MCF 10A (cell line): ENCODE measurements around the gene IFNA16. TPM values are rescaled to one million over a fixed set of nuclear protein-coding genes. Genes with fewer than 3 reads are reported as not detected.
"Not testable (repeated sequence)": the region's sequence is repeated elsewhere in the genome, so short reads cannot be mapped to it uniquely, and the experiment has no call there.

Experiments used
- BruUV-seq: library from RNA; stranded (reverse); fragments of 400-500 nt; replicated peaks from 2 replicates; lab custom pipeline; 2021; lab: Mats Ljungman, UMichigan
- CTCF ChIA-PET: fragments of 300-600 bp; sonication (Branson Sonifier 250); formaldehyde crosslinking; extraction: SDS; loops from one replicate; lab custom pipeline; 2021; ENCODE audit warnings: antibody characterized with exemption, inconsistent platforms; lab: Yijun Ruan, JAX
- POLR2A ChIA-PET: fragments of 300-600, 350-650 bp; sonication (Branson Sonifier 250); formaldehyde crosslinking; extraction: SDS; loops from one replicate; lab custom pipeline; 2020; ENCODE audit warnings: antibody characterized with exemption, inconsistent platforms; lab: Yijun Ruan, JAX
- DNase-seq: peaks from one replicate; pipeline ENCODE4 v3.0.0-alpha.2; 2018; ENCODE audit not compliant: unreplicated experiment
- H3K27ac Mint-ChIP-seq: one replicate; pipeline ENCODE4 v1.8.0; 2022; ENCODE audit warnings: mild to moderate bottlenecking, low read depth, mixed read lengths; ENCODE audit not compliant: unreplicated experiment
- H3K27me3 Mint-ChIP-seq: one replicate; pipeline ENCODE4 v1.8.0; 2022; ENCODE audit warnings: mixed read lengths; ENCODE audit not compliant: insufficient read depth, unreplicated experiment
- H3K36me3 Mint-ChIP-seq: one replicate; pipeline ENCODE4 v1.8.0; 2022; ENCODE audit warnings: mild to moderate bottlenecking, moderate library complexity, mixed read lengths; ENCODE audit not compliant: insufficient read depth, unreplicated experiment
- H3K4me1 Mint-ChIP-seq: one replicate; pipeline ENCODE4 v1.8.0; 2022; ENCODE audit warnings: mixed read lengths; ENCODE audit not compliant: insufficient read depth, unreplicated experiment
- H3K4me3 Mint-ChIP-seq: one replicate; pipeline ENCODE4 v1.8.0; 2022; ENCODE audit warnings: mild to moderate bottlenecking, moderate library complexity, mixed read lengths; ENCODE audit not compliant: unreplicated experiment
- H3K9me3 Mint-ChIP-seq: one replicate; pipeline ENCODE4 v1.8.0; 2022; ENCODE audit warnings: mixed read lengths; ENCODE audit not compliant: unreplicated experiment
- CTCF ChIP-seq: fragments of 200-600 bp; IDR thresholded peaks from one replicate; pipeline ENCODE4 v1.8.0; 2022; ENCODE audit warnings: antibody characterized with exemption, mild to moderate bottlenecking; ENCODE audit not compliant: unreplicated experiment
- intact Hi-C: fragments of 100-400 bp; cut with micrococcal nuclease; formaldehyde crosslinking; loops from 2 replicates; pipeline ENCODE4 v1.14.1; 2022
- total RNA-seq: library from RNA; stranded (reverse); gene quantifications from 2 replicates; pipeline ENCODE4 v1.2.3, GENCODE V29; 2022

IFNA16 gene
- total RNA-seq, 1 experiment from 2014 or later, result not detected

GRCh38 chr9:21205204-21205603 lies 11.9 kb downstream of the IFNA16 start:
- POLR2A ChIA-PET, result no interaction called here
- no peaks in the 10 kb centered on the region for H3K4me1 Mint-ChIP-seq
- no peaks in the 10 kb centered on the region for H3K9me3 Mint-ChIP-seq
- CTCF ChIA-PET, result no interaction called here
- no TSS peak for BruUV-seq
- no peak for DNase-seq
- TF ChIP-seq CTCF, result no peak
- H3K27me3 Mint-ChIP-seq, result peaks cover 39% of the 10 kb centered on the region
- no peaks in the 10 kb centered on the region for H3K36me3 Mint-ChIP-seq
- intact Hi-C loops, result no loop called here
- no peak overlapping the region for H3K27ac Mint-ChIP-seq
- H3K4me3 Mint-ChIP-seq, result no peak overlapping the region

GRCh38 chr9:21202105-21202504 lies 15.0 kb downstream of the IFNA16 start, which contains the start of gene IFNA7:
IFNA7 (minus strand) TSS chr9:21202205; CDS start chr9:21202165, 40 bp downstream.
- H3K4me1 Mint-ChIP-seq, BruUV-seq, H3K36me3 Mint-ChIP-seq, DNase-seq, H3K27ac Mint-ChIP-seq, H3K4me3 Mint-ChIP-seq, intact Hi-C loops, CTCF ChIA-PET, H3K9me3 Mint-ChIP-seq, POLR2A ChIA-PET: not testable (repeated sequence)
- H3K27me3 Mint-ChIP-seq, result peaks cover 43% of the 10 kb centered on the region

GRCh38 chr9:21194867-21195776 lies 22.0 kb downstream of the IFNA16 start:
- DNase-seq, result peak; percentile 18
- peak; percentile 40 for TF ChIP-seq CTCF
- BruUV-seq, H3K27ac Mint-ChIP-seq, H3K27me3 Mint-ChIP-seq, intact Hi-C loops, H3K4me3 Mint-ChIP-seq, H3K36me3 Mint-ChIP-seq, POLR2A ChIA-PET, H3K4me1 Mint-ChIP-seq, H3K9me3 Mint-ChIP-seq: not testable (repeated sequence)
- CTCF ChIA-PET, result interaction anchor here (0.6 to 1.3 kb wide), 9 partner anchors 12 to 1941 kb away, joined by 3 to 6 read pairs (median 3); no protein-coding TSS in a partner anchor

GRCh38 chr9:21187487-21187886 lies 29.6 kb downstream of the IFNA16 start, which contains the start of gene IFNA4:
IFNA4 (minus strand) TSS chr9:21187587; CDS start chr9:21187531, 56 bp downstream.
- H3K9me3 Mint-ChIP-seq, CTCF ChIA-PET, DNase-seq, H3K27ac Mint-ChIP-seq, H3K4me3 Mint-ChIP-seq, H3K36me3 Mint-ChIP-seq, POLR2A ChIA-PET, H3K4me1 Mint-ChIP-seq, intact Hi-C loops, BruUV-seq: not testable (repeated sequence)
- H3K27me3 Mint-ChIP-seq, result peaks cover 41% of the 10 kb centered on the region

- H3K4me3 Mint-ChIP-seq, BruUV-seq, H3K27ac Mint-ChIP-seq, H3K9me3 Mint-ChIP-seq, intact Hi-C loops, H3K4me1 Mint-ChIP-seq, H3K36me3 Mint-ChIP-seq: not testable (repeated sequence)
- ChIA-PET POLR2A (interaction anchor here (0.6 kb wide), 1 partner anchor 506 kb away, joined by 3 read pairs; no protein-coding TSS in a partner anchor), CTCF (interaction anchor here (0.5 to 1.7 kb wide), 8 partner anchors 8 to 1424 kb away, joined by 3 to 6 read pairs (median 3); no protein-coding TSS in a partner anchor)
- H3K27me3 Mint-ChIP-seq, result peaks cover 29% of the 10 kb centered on the region
- DNase-seq, result peak; percentile 11
Measured at GRCh38 chr9:21182810-21183736, 34.0 kb downstream of the IFNA16 start.
